Lung (tissue), 12 donors: ENCODE results near the gene OTULINL. TPM values are rescaled to one million over a fixed set of nuclear protein-coding genes. Genes with fewer than 3 reads are reported as not detected.

Source experiments
- ATAC-seq: fragments of 200-7000 bp; cut with Tn5 transposase; one replicate; pipeline ENCODE4 v1.9.1; 2020; ENCODE audit warnings: moderate number of reproducible peaks; ENCODE audit not compliant: insufficient read depth, low FRiP score
- DNase-seq, 3 donors: peaks; one replicate each; pipeline ENCODE4 v3.0.0-alpha.2; 2013 to 2017
- H3K27ac ChIP-seq, 2 donors: one replicate each; pipeline ENCODE4 v1.5.1; 2013; ENCODE audit warnings: mild to moderate bottlenecking in 2 of 2, moderate library complexity in 2 of 2, control low read depth in 1 of 2, inconsistent platforms in 1 of 2, low read depth in 1 of 2, low read length in 1 of 2
- H3K27me3 ChIP-seq, 3 donors: one replicate each; pipeline ENCODE4 v1.5.1; 2013; ENCODE audit warnings: low read length in 2 of 3; ENCODE audit not compliant: control insufficient read depth in 3 of 3, insufficient read depth in 3 of 3
- H3K36me3 ChIP-seq, 4 donors: one replicate each; pipeline ENCODE4 v1.5.1; 2013; ENCODE audit warnings: low read length in 4 of 4, mild to moderate bottlenecking in 1 of 4, moderate library complexity in 1 of 4; ENCODE audit not compliant: control insufficient read depth in 4 of 4, insufficient read depth in 4 of 4
- H3K4me1 ChIP-seq, 5 donors: one replicate each; pipeline ENCODE4 v1.5.1; 2013; ENCODE audit warnings: low read length in 5 of 5, mild to moderate bottlenecking in 2 of 5, moderate library complexity in 1 of 5; ENCODE audit not compliant: control insufficient read depth in 5 of 5, insufficient read depth in 5 of 5
- H3K4me3 ChIP-seq: one replicate; pipeline ENCODE4 v1.5.1; 2013; ENCODE audit warnings: mild to moderate bottlenecking, control low read depth, moderate library complexity
- H3K9ac ChIP-seq, 2 donors: one replicate each; pipeline ENCODE4 v1.5.1; 2013; ENCODE audit warnings: low read length in 2 of 2, control low read depth in 1 of 2; ENCODE audit not compliant: insufficient read depth in 1 of 2
- H3K9me3 ChIP-seq, 4 donors: one replicate each; pipeline ENCODE4 v1.5.1; 2013; ENCODE audit warnings: low read length in 3 of 4, mild to moderate bottlenecking in 1 of 4, moderate library complexity in 1 of 4; ENCODE audit not compliant: control insufficient read depth in 4 of 4, insufficient read depth in 3 of 4
- CTCF ChIP-seq: IDR thresholded peaks from 2 replicates; pipeline ENCODE4 v1.5.1; 2012; ENCODE audit warnings: mild to moderate bottlenecking; ENCODE audit errors: control extremely low read depth, extremely low read depth
- WGBS, 2 donors: extraction: QIAGEN DNeasy Blood & Tissue Kit; methylation state at CpG; one replicate each; pipeline ENCODE4 v1.1.7; 2013; 5-methylcytosine and 5-hydroxymethylcytosine counted together
- polyA plus RNA-seq, 2 donors: library from polyadenylated mRNA; stranded (reverse); fragments of 200-250 nt; gene quantifications; one replicate each; pipeline ENCODE4 v1.2.1, GENCODE V29; 2013
- total RNA-seq, 2 donors: library from RNA; depleted of rRNA in 1 of 2; stranded (reverse); fragments of >200 nt in 1 of 2; gene quantifications; one replicate each; pipeline ENCODE4 v1.2.1, GENCODE V29; 2014 to 2021
- donor health status: control.
- donor health status: control.
- donor health status: Bipolar disorder and iron deficiency.
- donor health status: healthy.
- donor health status: DM: yes; HTN: yes; CAD: no.

Gene OTULINL
- total and polyA plus RNA-seq, 4 donors, result 19.7 to 59.9 (median 30.0) TPM

- Histone ChIP-seq H3K27me3 (peaks cover 0 to 3% (median 2%) of the 10 kb centered on the region in 3 donors), H3K4me3 (no peak overlapping the region), H3K4me1 (peaks cover 0 to 5% (median 0%) of the 10 kb centered on the region in 5 donors), H3K27ac (no peak overlapping the region), H3K9ac (no peak overlapping the region), H3K36me3 (no peaks in the 10 kb centered on the region), H3K9me3 (peaks cover 0 to 5% (median 0%) of the 10 kb centered on the region in 4 donors)
- DNase-seq (peak in 2 of 3 donors; percentile 44 to 51), ATAC-seq (no peak)
- WGBS, 2 donors, result 87 to 89% methylated on average over 2 of the region's 2 CpGs
- no peak for TF ChIP-seq CTCF
These were observed 6.6 kb upstream of the OTULINL start for GRCh38 chr5:14574891-14575508.

- DNase-seq, result no peak
- 86 to 89% methylated on average over 7 of the region's 7 CpGs for WGBS, 2 donors
- Histone ChIP-seq H3K9ac (no peak overlapping the region), H3K27ac (no peak overlapping the region), H3K4me1 (peaks cover 0 to 13% (median 0%) of the 10 kb centered on the region in 5 donors), H3K4me3 (no peak overlapping the region), H3K36me3 (no peaks in the 10 kb centered on the region), H3K27me3 (peaks cover 0 to 8% (median 5%) of the 10 kb centered on the region in 3 donors), H3K9me3 (peaks cover 0 to 5% (median 0%) of the 10 kb centered on the region in 4 donors)
- ATAC-seq, result no peak
- TF ChIP-seq CTCF, result no peak
These were observed 5.4 kb upstream of the OTULINL start for GRCh38 chr5:14576206-14576605.

GRCh38 chr5:14577079-14577725 lies 4.4 kb upstream of the OTULINL start:
- H3K4me1 ChIP-seq, result peaks cover 0 to 15% (median 0%) of the 10 kb centered on the region in 5 donors
- no peak overlapping the region for H3K9ac ChIP-seq
- H3K36me3 ChIP-seq, result no peaks in the 10 kb centered on the region
- ATAC-seq (no peak), DNase-seq (no peak)
- peaks cover 0 to 8% (median 5%) of the 10 kb centered on the region in 3 donors for H3K27me3 ChIP-seq
- 96 to 98% methylated on average over 34 to 40 of the region's 40 CpGs for WGBS, 2 donors
- H3K4me3 ChIP-seq, result no peak overlapping the region
- no peak overlapping the region for H3K27ac ChIP-seq
- peaks cover 0 to 5% (median 0%) of the 10 kb centered on the region in 4 donors for H3K9me3 ChIP-seq
- TF ChIP-seq CTCF, result no peak
